Measurements from ENCODE around the gene RALGPS1. TPM values are rescaled to one million over a fixed set of nuclear protein-coding genes. Genes with fewer than 3 reads are reported as not detected.

The RALGPS1 gene
- total RNA-seq, 1 experiment from 2014 or later = 18.6 TPM

- Histone ChIP-seq H3K4me2 (ENCODE audit: insufficient read depth, insufficient read length, low read length) (no peak overlapping the region), H2AK5ac (ENCODE audit: insufficient read length, low read length) (no peak overlapping the region), H3K4ac (ENCODE audit: low read depth, low read length) (no peak overlapping the region), H3K23me2 (ENCODE audit: insufficient read length, low read depth, low read length, poor library complexity, severe bottlenecking) (no peaks in the 10 kb centered on the region), H3K79me2 (ENCODE audit: insufficient read depth, low read length) (no peaks in the 10 kb centered on the region), H2BK120ac (ENCODE audit: low read depth, low read length, poor library complexity, severe bottlenecking) (no peak overlapping the region), H2BK5ac (ENCODE audit: insufficient read length, low read length) (no peak overlapping the region), H3K18ac (ENCODE audit: insufficient read length, low read depth, low read length) (no peak overlapping the region), H3K23ac (ENCODE audit: insufficient read length, low read depth, low read length) (no peak overlapping the region), H3K9ac (ENCODE audit: extremely low read depth, insufficient read length, low read length) (no peak overlapping the region), H3K4me1 (ENCODE audit: insufficient read depth, low read length) (peaks cover 12% of the 10 kb centered on the region; the same call in 1 of the 2 replicates), H3K56ac (ENCODE audit: insufficient read length, low read depth, low read length) (no peak overlapping the region), H2BK15ac (ENCODE audit: low read depth, low read length) (no peak overlapping the region), H4K5ac (ENCODE audit: insufficient read length, low read depth, low read length) (no peak overlapping the region), H3K9me3 (ENCODE audit: control insufficient read depth, low read depth, low read length) (no peaks in the 10 kb centered on the region), H2BK20ac (ENCODE audit: low read depth, low read length, poor library complexity, severe bottlenecking) (no peak overlapping the region), H3K27me3 (ENCODE audit: insufficient read depth, low read length) (no peaks in the 10 kb centered on the region), H3K14ac (ENCODE audit: insufficient read depth, low read length) (no peak overlapping the region), H3K27ac (ENCODE audit: insufficient read length, low read depth, low read length) (no peak overlapping the region), H3K79me1 (ENCODE audit: insufficient read depth, low read depth, low read length, poor library complexity, severe bottlenecking) (no peaks in the 10 kb centered on the region), H2BK12ac (ENCODE audit: insufficient read length, low read depth, low read length) (no peak overlapping the region), H4K91ac (ENCODE audit: insufficient read length, low read depth, low read length) (no peak overlapping the region), H3T11ph (ENCODE audit: low read length) (no peak overlapping the region), H4K20me1 (ENCODE audit: control insufficient read depth, insufficient read depth, insufficient read length) (no peaks in the 10 kb centered on the region), H2AFZ (ENCODE audit: low read length) (no peak overlapping the region), H4K8ac (replicated peaks; ENCODE audit: insufficient read length, low read depth, low read length) (no peak overlapping the region)
- no CpG with 5 or more reads among the region's 3 CpGs for WGBS (ENCODE audit: extremely low coverage, insufficient read length, low lambda C conversion rate)
- H3K27ac Mint-ChIP-seq = peak overlapping the region in 1 of 3 experiments; percentile 24; a peak in 1 of 7 replicates
- peaks cover 4 to 8% of the 10 kb centered on the region in 2 experiments; a peak in 3 of 5 replicates for H3K9me3 Mint-ChIP-seq
- no peak overlapping the region for H3K4me3 Mint-ChIP-seq
- H3K4me1 Mint-ChIP-seq = peaks cover 51 to 53% of the 10 kb centered on the region in 2 experiments
- TF ChIP-seq, protein P1, sequence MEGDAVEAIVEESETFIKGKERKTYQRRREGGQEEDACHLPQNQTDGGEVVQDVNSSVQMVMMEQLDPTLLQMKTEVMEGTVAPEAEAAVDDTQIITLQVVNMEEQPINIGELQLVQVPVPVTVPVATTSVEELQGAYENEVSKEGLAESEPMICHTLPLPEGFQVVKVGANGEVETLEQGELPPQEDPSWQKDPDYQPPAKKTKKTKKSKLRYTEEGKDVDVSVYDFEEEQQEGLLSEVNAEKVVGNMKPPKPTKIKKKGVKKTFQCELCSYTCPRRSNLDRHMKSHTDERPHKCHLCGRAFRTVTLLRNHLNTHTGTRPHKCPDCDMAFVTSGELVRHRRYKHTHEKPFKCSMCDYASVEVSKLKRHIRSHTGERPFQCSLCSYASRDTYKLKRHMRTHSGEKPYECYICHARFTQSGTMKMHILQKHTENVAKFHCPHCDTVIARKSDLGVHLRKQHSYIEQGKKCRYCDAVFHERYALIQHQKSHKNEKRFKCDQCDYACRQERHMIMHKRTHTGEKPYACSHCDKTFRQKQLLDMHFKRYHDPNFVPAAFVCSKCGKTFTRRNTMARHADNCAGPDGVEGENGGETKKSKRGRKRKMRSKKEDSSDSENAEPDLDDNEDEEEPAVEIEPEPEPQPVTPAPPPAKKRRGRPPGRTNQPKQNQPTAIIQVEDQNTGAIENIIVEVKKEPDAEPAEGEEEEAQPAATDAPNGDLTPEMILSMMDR (conservative IDR thresholded peaks at IDR 0.05) = no peak
- H3K36me3 Mint-ChIP-seq (ENCODE audit: insufficient read depth in 1 of 3, low read depth in 3 of 3) = peaks cover 5 to 33% (median 29%) of the 10 kb centered on the region in 3 experiments; a peak in 6 of 7 replicates
- no peaks in the 10 kb centered on the region; the same call in 1 of the 2 replicates for H3K27me3 Mint-ChIP-seq (ENCODE audit: low read depth)
- DNase-seq = no peak
Measured at GRCh38 chr9:127250896-127251391, 336.4 kb downstream of the RALGPS1 start.

All from H9 (cell line).